NCI-H510A (cell line): ENCODE data around the gene RANBP1.

Source experiments
- DNase-seq: peaks from one replicate; lab custom pipeline; 2025; lab: John Stamatoyannopoulos, UW

Gene RANBP1

DNA sequence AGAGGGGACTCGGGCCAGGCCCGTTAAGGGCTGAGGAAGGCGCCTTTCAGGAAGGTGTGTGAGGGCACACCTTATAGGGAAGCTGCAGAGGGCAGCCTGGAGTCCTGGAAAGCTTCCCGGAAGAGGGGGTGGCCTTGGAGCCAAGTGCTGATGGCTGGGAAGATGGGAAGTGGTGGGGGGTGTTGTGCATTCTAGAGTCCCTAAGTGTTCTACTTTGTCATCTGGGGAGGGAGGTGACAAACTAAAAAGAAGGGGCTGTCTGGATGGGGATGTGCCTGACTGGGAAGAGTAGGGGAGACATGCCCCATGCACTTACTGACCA is 22.5 kb downstream of the RANBP1 start:
- no peak for DNase-seq

DNA sequence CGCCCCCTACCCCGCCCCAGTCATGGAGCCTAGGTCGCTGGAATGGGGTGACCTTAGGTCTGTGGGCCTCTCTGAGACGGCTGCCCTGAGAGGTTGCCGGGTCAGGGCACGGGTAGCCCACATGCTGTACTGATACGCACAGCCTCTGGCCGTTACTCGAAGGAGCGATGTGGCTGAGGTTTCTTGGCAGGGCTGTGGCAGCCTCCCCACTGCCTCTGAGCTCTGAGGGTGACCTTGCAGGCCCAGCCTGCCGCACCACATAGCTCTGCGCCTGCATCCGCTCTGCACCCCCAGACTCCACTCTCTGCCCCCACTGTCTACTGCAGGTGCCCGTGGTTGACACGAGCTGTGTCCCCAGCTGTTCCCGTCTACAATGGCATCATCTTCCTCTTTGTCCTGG is 23.0 kb downstream of the RANBP1 start:
- DNase-seq: no peak

DNA sequence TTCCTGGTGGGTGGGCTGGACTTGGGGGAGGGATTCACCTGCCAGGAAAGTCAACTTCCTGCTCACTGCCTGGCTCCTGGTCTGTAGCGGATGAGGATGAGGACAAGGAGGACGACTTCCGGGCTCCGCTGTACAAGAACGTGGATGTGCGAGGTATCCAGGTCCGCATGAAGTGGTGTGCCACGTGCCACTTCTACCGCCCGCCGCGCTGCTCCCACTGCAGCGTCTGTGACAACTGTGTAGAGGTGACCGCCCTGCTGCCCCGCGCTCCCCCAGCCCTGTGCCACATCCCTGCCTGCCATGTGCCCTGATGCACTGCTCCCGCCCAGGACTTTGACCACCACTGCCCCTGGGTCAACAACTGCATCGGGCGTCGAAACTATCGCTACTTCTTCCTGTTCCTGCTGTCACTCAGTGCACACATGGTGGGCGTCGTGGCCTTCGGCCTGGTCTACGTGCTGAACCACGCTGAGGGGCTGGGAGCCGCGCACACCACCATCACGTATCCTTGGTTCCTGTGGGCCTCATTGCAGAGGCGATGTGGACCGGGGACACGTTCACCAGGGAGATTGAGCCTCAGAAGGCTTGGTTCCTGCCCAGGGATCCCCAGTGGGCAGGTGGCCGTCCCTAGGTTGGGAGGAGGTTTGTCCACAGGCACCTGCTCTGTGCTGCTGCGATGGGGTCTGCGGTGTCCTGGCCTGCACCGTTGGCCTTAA is 23.6 kb downstream of the RANBP1 start:
- DNase-seq: no peak

DNA sequence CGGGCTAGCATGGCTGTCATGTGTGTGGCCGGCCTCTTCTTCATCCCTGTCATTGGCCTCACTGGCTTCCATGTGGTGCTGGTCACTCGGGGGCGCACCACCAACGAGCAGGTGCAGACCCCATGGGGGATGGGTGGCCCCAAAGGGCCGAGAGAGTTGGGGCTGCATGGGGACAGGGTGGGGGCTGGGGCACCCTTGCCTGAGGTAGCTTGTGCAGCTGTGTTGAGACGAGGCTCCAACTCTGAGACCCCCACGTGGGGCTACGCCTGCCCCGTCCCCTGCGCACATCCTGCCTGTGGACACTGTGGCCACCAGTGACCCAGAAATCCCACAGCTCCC is 24.2 kb downstream of the RANBP1 start:
- no peak for DNase-seq

DNA sequence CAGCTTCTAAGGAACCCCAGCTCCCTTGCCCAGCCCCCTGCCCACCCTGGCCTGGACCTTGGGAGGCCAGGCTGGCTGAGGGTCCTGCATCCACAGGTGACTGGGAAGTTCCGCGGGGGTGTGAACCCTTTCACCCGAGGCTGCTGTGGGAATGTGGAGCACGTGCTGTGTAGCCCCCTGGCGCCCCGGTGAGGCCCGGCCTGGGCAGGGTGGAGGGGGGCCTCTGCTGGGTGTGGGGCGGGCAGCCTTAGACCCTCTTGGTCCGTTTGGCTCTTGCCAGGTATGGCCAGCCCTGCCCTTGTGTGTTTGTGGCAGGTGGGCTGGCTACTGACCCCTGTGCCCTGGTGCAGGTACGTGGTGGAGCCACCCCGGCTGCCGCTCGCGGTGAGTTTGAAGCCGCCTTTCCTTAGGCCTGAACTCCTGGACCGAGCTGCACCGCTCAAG is 24.6 kb downstream of the RANBP1 start:
- DNase-seq: no peak

DNA sequence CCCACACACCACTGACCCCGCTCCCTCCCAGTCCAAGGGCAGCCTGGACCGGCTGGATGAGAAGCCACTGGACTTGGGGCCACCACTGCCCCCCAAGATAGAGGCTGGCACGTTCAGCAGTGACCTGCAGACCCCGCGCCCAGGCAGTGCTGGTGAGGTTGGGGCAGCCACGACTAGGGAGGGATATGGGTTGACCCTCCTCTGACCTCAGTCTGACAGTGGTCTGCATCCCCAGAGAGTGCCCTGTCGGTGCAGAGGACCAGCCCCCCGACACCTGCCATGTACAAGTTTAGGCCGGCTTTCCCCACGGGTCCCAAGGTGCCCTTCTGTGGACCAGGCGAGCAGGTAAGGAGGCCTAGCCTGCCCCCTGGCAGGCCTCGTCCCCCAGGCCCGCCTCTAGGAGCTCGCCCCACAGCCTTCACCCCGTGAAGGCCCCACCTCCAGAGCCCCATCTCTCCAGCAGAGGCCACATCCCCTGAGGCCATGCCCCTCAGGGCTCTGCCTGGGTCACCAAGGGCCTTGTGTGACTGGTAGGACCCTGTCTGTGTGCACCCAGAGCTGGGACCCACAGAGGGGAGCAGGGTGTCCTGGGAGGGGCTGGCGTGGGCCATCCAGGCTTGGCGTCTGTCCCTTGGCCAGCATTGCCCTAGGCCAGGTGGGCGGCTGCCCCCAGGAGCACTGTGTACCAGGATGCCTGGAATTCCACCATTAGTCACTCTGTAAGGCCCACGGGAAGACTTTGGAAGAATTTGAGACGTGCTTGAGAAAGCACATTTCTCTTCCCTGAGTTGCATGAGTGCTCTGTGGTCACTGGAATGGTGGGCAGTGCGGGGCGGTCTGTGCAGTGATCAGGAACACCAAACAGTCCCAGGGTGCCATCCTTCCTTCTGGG is 25.5 kb downstream of the RANBP1 start:
- DNase-seq: no peak

DNA sequence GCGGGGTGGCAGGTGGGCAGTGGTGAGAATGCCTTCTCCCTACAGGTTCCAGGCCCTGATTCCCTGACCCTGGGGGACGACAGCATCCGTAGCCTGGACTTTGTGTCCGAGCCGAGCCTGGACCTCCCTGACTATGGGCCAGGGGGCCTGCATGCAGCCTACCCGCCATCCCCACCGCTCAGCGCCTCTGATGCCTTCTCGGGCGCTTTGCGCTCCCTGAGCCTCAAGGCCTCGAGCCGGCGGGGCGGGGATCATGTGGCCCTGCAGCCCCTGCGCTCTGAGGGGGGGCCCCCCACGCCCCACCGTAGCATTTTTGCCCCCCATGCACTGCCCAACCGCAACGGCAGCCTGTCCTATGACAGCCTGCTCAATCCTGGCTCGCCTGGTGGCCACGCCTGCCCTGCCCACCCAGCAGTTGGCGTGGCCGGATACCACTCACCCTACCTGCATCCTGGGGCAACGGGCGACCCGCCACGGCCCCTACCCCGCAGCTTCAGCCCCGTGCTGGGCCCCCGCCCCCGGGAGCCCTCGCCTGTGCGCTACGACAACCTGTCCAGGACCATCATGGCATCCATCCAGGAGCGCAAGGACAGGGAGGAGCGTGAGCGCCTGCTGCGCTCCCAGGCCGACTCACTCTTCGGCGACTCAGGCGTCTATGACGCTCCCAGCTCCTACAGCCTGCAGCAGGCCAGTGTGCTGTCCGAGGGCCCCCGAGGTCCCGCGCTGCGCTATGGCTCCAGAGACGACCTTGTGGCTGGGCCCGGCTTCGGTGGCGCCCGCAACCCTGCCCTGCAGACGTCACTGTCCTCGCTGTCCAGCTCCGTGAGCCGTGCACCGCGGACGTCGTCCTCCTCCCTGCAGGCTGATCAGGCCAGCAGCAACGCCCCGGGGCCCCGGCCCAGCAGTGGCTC is 27.1 kb downstream of the RANBP1 start:
- no peak for DNase-seq

DNA sequence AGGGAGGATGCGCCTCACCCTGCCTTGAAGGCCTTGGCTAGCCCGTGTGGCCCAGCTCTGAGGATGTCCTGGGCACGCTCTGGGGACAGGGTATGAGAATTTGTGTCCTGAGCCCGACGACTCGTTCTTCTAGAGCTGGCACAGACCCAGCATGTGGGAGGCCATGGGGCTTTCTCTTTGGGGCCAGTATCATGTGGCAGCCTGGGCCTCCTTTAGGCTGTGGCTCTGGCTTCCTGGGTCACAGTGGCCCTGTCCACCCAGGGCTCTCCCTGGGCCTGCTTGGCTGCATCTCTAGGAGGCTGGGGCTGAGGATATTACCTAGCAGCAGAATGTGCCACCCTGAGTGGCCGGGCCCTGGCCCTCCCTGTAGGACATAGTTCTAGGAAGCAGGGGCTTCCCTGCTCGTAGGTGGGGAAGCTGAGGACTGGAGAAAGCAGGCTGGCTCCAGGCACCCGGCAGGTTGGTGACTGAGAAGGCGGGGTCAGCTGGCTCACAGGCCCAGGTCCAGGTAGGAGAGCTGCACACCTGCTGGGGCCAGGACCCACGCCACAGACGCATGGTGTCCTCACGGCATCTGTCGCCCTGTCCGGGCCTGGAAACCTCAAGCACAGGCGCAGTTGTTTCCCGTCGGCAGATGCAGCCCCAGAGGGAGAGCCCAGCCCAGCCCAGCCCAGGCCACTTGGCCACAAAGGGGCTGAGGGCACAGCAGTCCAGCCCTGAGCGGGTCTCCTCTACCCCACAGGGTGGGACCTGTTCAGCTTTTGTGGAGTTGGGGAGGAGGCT is 28.2 kb downstream of the RANBP1 start:
- no peak for DNase-seq

DNA sequence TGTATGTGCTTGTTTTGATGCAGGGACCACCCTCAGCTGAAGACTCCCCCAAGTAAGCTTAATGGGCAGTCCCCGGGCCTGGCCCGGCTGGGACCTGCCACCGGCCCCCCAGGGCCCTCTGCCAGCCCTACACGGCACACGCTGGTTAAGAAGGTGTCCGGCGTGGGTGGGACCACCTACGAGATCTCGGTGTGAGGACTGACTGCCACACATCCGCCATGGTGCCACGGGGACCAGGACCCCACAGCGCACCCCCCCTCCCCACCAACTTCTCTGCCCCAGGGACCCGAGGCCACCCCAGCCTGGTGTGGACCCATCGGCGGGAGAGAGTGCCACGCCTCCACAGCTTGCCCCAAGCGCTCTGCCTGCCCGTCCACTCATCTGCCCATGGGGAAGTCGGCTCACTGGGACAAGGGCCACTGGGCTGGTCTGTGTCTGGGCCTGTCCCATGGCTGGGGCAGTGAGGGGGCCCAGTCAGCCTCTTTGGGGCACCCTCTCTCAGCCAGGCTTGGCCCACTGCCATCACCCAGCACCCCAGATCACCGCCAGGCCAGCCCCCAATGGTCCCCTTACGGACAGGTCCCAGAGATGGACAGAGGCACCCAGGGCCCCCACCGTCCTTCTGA is 29.4 kb downstream of the RANBP1 start:
- no peak for DNase-seq

DNA sequence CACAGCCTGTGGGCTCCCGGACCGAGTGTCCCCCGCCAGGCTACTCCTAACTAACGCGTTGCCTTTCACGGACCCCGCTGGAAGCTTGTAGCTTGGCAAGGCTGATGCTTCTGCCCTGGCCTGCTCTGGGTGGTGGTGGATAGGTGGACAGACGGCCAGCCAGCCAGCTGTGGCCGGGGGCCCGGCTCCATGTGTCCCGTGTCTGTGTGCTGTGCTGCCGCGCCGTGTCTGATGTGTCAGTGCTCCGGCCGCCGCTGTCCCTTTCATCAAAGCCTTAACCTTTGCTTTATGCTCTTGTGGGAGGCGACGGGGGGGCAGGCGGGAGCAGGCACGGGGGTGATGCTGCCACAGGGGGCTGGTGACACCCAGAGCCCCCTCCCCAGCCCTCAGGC is 29.9 kb downstream of the RANBP1 start:
- DNase-seq: no peak

DNA sequence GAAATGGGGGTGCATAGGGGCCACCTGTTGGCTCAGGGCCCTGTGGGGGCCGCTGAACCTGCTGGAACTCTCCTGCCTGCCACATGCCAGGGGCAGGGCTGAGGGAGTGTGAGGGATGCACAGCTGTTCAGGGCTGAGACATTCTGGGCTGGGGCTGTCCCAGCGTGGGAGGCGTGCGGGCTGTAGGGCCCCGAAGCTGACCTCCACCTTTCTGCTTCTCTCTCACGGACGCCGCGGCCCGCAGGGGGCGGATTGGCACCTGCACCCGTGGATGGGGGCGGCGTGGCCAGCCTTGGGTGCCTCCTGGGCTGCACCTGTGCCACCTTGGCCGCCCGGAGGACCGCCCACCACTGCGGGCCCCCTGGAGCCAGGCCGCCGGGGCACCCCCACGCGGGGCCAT is 30.9 kb downstream of the RANBP1 start:
- DNase-seq: no peak

DNA sequence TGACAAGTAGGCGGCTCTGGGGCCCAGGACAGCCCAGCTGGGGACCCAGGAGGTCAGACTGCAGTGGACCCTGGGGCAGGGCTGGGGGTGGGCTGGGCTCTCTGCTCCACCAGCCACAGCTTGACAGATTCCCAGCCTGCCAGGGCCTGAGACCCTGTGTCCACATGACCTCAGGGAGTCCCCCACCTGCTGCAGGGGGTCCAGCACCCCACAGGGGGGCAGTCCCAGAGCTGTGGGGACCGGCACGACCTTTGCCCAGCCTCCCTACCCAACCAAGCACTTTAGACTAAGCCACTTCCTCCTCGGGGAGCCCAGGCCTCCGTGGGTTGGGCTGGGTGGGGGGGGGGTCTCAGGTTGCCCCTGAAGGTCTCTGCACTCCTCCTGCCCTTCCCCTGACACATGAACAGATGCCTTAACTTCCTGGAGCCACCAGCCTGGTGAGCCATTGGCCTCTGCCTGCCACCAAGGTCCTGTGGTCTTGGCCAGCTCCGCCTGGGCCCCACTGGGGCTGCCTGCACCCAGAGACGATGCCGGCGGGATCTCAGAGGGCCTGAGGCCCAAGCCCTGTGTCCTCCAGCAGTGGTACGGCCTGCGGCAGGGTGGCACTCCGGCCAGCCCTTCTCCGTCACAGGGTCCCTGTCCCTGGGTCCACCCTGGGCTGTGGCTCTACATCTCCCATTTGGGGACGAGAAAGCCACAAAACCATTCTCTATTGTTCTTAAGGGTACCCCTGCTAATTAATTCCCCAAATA is 31.5 kb downstream of the RANBP1 start:
- no peak for DNase-seq

DNA sequence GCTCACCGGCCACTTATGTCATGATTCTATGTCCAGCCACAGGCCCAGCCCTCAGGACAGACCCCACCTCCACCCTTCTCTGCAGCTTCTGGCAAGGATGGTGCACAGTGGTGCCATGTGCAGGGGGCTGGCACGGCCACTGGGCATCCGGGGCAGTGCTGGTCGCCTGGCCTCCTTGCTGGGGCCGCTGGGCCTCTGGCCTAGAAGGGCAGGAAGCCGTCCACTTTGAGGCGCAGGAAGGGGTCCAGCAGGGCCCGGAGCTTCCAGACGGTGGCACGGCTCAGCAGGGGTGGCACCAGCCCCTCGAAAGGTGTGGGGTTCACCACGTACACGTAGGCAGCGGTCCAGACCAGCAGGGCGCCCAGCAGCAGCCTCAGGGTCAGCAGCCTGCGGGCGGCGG is 32.5 kb downstream of the RANBP1 start:
- no peak for DNase-seq

DNA sequence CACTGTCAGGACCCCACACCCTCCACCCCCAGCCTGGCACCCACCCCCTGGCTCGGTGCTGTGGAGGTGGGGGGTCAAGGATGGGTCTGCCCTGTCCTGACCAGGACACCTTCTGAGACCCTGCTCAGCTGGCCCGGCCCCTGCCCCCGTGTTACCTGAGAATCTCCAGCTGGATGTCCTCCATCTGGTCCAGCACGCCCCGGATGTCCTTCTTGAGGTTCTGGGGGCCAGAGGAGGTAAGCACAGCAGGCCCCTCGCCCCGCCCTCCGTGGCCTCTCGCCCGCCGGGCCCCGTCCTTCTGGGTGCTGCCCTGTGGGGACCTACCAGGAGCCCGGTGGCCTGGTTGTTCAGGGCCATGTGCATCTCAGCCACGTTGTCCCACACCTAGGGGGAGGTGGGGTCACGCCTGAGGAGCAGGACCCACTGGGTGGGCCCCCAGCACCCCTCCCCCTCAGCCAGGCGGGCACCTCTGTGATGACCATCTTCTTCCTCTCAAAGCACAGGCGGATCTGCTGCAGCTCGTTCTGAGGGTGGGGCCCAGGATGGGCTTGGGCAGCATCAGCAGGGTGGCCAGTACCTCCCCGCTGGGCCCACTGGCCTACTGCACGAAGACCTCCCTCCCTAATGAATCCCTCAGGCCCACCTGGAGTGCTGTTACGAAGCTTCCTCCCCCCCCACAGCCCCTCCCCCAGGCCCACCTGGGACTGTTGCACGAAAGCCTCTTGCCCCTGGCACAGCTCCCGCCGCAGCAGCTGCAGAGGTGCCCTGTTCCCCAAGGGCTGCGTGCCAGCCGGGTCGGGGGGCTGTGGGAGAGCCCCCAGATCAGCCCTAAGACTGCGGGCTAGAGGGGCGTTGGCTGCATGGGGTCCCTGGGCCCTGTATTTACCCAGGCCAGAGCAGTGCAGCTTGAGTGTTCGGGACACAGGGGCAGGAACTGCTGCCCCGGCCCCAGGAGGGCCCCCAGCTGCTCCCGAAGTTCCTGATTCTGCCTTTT is 33.6 kb downstream of the RANBP1 start:
- DNase-seq: no peak

DNA sequence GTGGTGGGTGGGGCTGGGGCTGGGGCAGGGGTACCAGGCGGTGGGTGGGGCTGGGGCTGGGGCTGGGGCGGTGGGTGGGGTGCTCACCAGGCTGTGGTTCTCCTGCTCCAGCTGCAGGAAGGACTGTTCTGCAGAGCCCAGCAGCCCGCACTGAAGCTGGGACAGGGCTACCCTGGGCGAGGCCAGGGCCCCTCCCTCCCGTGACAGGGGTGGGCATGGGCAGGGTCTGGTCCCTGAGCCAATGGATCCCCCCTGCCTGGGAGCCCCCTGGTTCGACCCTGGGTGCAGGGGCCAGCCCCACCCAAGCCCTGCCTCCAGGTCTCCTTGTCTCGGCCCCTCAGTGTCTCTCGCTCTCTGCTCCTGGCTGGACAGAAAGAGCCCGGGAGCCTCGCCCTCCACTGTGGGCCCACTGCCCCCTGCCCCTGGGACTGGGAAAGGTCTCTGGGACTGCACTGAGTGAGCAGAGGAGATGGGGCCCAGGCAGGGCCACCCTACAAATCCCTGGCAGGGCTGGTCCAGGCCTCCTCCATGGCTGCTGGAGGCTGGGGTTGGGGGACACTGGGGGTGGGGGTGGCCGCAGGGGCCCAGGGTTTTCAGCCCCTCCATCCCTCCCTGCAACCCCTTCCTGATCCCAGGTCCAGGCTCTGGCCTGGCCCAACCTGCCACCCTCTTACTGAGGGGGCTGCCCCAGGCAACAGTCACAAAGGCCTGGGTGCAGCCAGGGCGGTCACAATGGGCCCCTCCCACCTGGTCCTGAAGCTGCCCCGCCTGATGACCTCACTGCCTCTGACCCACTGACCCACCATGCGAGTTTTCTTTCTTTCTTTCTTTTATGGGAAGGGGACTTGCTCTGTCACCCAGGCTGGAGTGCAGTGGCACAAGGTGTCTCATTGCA is 34.7 kb downstream of the RANBP1 start, which contains the start of gene CCDC188:
Gene CCDC188, minus strand, starts transcription at position 675 of the 895 bp plus-strand sequence. Its CDS starts 69 bp downstream, at position 606.
- no peak for DNase-seq

DNA sequence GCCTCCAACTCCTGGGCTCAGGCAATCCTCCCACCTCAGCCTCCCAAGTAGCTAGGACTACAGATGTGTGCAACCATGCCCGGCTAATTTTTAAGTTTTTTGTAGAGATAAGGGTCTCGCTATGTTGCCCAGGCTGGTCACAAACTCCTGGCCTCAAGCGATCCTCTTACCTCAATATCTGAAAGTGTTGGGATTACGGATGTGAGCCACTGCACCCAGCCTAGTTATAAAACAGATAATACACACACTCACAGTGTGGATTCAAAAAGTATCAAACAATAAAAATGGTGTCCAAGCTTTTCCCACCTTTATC is 35.3 kb downstream of the RANBP1 start:
- DNase-seq: no peak

DNA sequence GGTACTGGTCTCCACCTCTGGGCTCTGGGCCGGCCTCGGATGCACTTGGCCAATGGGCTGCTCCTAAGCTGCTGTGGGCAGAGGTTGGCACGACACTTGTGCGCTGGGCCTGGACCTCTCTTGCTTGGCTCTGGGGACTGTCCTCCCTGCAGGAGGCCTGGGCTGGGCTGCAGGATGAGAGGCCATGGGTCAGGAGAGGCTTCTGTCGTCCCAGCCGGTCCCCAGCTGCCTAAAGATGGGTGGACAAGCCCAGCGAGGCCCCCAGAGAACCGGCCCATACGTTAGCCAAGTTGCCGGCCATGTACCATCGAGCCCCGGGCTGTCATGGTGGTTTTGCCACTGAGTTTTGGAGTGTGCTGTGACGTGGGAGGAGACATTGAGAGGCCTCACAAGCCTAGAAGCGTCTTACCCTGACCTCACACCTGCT is 36.6 kb downstream of the RANBP1 start:
- DNase-seq: no peak

DNA sequence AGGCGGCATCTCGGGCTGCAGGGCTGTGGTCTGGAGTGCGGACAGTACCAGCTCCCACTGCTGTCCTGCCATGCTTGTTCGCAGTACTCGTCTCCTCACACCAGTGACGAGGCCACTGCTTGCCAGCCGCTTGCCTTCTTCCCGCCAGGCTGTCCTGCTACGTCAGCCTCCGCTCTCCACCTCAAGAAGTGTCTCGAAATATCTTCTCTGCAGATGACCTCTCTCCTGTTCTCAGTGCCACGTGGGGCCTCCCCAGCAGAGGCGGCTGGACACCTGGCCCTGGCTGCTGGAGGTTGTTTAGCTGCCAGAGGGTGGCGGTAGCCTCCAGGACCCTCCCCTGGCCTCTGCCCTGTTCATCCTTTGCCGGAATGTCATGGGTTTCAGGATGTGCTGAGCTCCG is 38.0 kb downstream of the RANBP1 start:
- no peak for DNase-seq
